Gastrocnemius medialis (tissue), 4 donors: ENCODE measurements around the gene PPAN. TPM values are rescaled to one million over a fixed set of nuclear protein-coding genes. Genes with fewer than 3 reads are reported as not detected.

Experiments used
- ATAC-seq, 2 donors: fragments of 150-250 bp; one replicate each; pipeline ENCODE4 v1.9.1; 2016
- DNase-seq, 2 donors: peaks; one replicate each; pipeline ENCODE4 v3.0.0-alpha.2; 2019
- H3K27ac ChIP-seq, 4 donors: fragments of 200-600 bp; sonication (generic); 1 replicate in 1 of 4; 2 replicates in 3 of 4; pipeline ENCODE4 v1.5.1; 2016 to 2018; ENCODE audit warnings: mild to moderate bottlenecking in 2 of 4, moderate library complexity in 1 of 4
- H3K27me3 ChIP-seq, 3 donors: fragments of 200-600 bp; sonication (generic) in 2 of 3; 1 replicate in 1 of 3; 2 replicates in 2 of 3; pipeline versions ENCODE4 v1.5.1 to v1.6.0; 2016 to 2019; ENCODE audit warnings: mild to moderate bottlenecking in 1 of 3, moderate library complexity in 1 of 3
- H3K36me3 ChIP-seq, 2 donors: fragments of 200-600 bp; sonication (generic) in 1 of 2; one replicate each; pipeline ENCODE4 v1.5.1; 2017 to 2018
- H3K4me1 ChIP-seq, 2 donors: fragments of 200-600 bp; sonication (generic) in 1 of 2; one replicate each; pipeline ENCODE4 v1.5.1; 2016 to 2017; ENCODE audit warnings: mild to moderate bottlenecking in 2 of 2
- H3K4me3 ChIP-seq, 4 donors: fragments of 200-600 bp; sonication (generic) in 3 of 4; 1 replicate in 1 of 4; 2 replicates in 3 of 4; pipeline ENCODE4 v1.5.1; 2016 to 2019; ENCODE audit warnings: mild to moderate bottlenecking in 2 of 4
- H3K9me3 ChIP-seq, 3 donors: fragments of 200-600 bp; sonication (generic) in 2 of 3; 1 replicate in 1 of 3; 2 replicates in 2 of 3; pipeline ENCODE4 v1.5.1; 2016 to 2019
- CTCF ChIP-seq, 5 experiments: fragments of 450-650 bp in 3 of 5; fragments of 200-600 bp in 2 of 5; sonication (generic) in 2 of 5; IDR thresholded peaks in 4 of 5; conservative IDR thresholded peaks in 1 of 5; 1 replicate in 4 of 5; 2 replicates in 1 of 5; pipeline ENCODE4 v1.5.1; 2016 to 2019; ENCODE audit warnings: antibody characterized with exemption in 5 of 5, mild to moderate bottlenecking in 3 of 5, moderate library complexity in 3 of 5
- POLR2A ChIP-seq, 2 donors: fragments of 450-650 bp; IDR thresholded peaks; one replicate each; pipeline ENCODE4 v1.6.1; 2017; ENCODE audit warnings: antibody characterized with exemption in 2 of 2, mild to moderate bottlenecking in 2 of 2, moderate library complexity in 2 of 2
- in situ Hi-C, 4 donors: fragments of 200-750 bp; cut with MboI; loops; one replicate each; pipeline versions ENCODE4 v1.15.0 to v1.8.0; 2017; ENCODE audit warnings: low sequenced_read_pairs in 4 of 4
- intact Hi-C: fragments of 100-400 bp; cut with DNase I; formaldehyde crosslinking; loops from one replicate; pipeline ENCODE4 v1.15.1; 2023; ENCODE audit warnings: low total_unique reads
- total RNA-seq, 4 donors: library from RNA; depleted of rRNA; stranded (reverse); fragments of >200 nt; gene quantifications; one replicate each; pipeline versions ENCODE4 v1.1.0 to v1.2.3, GENCODE V29; 2016

PPAN gene
- total RNA-seq, 4 donors from 2014 or later: 30.5 to 42.3 (median 36.7) TPM

DNA sequence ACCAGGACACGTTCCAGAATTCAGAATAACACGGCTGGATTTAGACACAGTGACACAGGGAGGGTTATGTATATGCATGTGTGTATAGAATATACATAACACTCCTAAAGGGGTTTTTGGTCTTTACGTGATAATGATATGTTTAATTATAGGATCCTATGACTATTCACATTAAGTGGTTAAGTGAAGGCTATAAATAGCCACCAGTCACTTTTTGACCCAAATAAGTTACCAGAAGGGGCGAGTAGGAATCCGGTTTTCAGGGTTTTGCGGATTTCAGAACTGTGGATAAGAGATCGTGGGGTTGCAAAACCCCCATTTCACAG, 10.6 kb upstream of the PPAN start:
- in situ Hi-C loops (no loop called here), intact Hi-C loops (no loop called here)
- DNase-seq (no peak), ATAC-seq (no peak)
- peak overlapping the region; percentile 25 to 59 (median 32) for H3K4me3 ChIP-seq
- H3K27ac ChIP-seq: peak overlapping the region; percentile 58 to 70 (median 66)
- peaks cover 0 to 13% (median 9%) of the 10 kb centered on the region in 3 donors for H3K27me3 ChIP-seq
- peaks cover 5 to 6% of the 10 kb centered on the region in 2 donors for H3K4me1 ChIP-seq
- no peaks in the 10 kb centered on the region for H3K9me3 ChIP-seq
- TF ChIP-seq CTCF (IDR thresholded peaks at IDR 0.05 in 4 of 5, conservative IDR thresholded peaks at IDR 0.05 in 1 of 5) (no peak), POLR2A (IDR thresholded peaks at IDR 0.05) (no peak)
- no peaks in the 10 kb centered on the region for H3K36me3 ChIP-seq

DNA sequence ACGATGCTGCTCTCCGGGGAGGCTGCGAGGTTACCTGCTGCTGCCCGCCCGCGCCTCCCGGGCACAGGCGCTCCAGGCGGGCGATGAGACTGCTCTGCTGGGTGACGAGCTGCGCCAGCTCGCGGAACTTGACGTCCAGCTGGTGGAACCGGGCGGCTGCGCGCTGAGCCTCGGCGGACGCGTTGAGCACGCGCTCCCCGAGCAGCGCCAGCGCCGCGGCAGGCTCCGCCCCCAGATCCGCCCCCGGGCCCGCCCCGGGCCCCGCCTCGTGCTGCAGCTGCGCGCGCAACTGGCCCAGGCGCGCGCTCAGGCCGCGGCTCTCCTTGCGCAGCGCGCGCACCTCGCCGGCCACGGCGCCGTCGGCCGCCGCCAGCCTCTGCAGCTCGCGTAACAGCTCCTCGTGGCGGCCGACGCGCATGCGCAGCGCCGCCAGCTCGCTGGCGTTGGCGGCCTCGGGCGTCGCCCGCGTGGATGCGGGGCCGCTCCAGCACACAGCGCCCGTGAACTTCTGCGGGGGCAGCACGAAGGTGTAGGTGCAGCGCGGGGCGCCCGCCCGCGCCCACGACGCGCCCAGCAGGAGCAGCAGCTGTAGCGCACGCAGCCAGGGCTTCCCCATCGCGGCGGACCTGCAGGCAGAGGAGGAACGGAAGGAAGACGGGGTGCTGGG, 10.1 kb upstream of the PPAN start:
- Histone ChIP-seq H3K4me1 (peaks cover 5 to 6% of the 10 kb centered on the region in 2 donors), H3K36me3 (no peaks in the 10 kb centered on the region), H3K9me3 (no peaks in the 10 kb centered on the region), H3K27me3 (peaks cover 0 to 13% (median 9%) of the 10 kb centered on the region in 3 donors), H3K27ac (peak overlapping the region; percentile 58 to 70 (median 66)), H3K4me3 (peak overlapping the region; percentile 31 to 63 (median 52))
- in situ Hi-C loops: no loop called here
- peak; percentile 89 to 93 for ATAC-seq
- TF ChIP-seq POLR2A (IDR thresholded peaks at IDR 0.05): peak in 1 of 2 donors; percentile 10
- TF ChIP-seq CTCF (IDR thresholded peaks at IDR 0.05 in 4 of 5, conservative IDR thresholded peaks at IDR 0.05 in 1 of 5): peak in 1 of 5 experiments; percentile 22
- DNase-seq: peak; percentile 41 to 68
- intact Hi-C loops: no loop called here

GRCh38 chr19:10096615-10096963, 9.6 kb upstream of the PPAN start:
- in situ Hi-C loops (no loop called here), intact Hi-C loops (no loop called here)
- TF ChIP-seq CTCF (IDR thresholded peaks at IDR 0.05 in 4 of 5, conservative IDR thresholded peaks at IDR 0.05 in 1 of 5): no peak
- TF ChIP-seq POLR2A (IDR thresholded peaks at IDR 0.05): no peak
- H3K4me1 ChIP-seq: peaks cover 5 to 6% of the 10 kb centered on the region in 2 donors
- no peak for DNase-seq
- H3K4me3 ChIP-seq: peak overlapping the region; percentile 31 to 63 (median 52)
- ATAC-seq: no peak
- no peaks in the 10 kb centered on the region for H3K9me3 ChIP-seq
- peaks cover 0 to 13% (median 9%) of the 10 kb centered on the region in 3 donors for H3K27me3 ChIP-seq
- H3K36me3 ChIP-seq: no peaks in the 10 kb centered on the region
- peak overlapping the region in 2 of 4 donors; percentile 31 to 50 for H3K27ac ChIP-seq

DNA sequence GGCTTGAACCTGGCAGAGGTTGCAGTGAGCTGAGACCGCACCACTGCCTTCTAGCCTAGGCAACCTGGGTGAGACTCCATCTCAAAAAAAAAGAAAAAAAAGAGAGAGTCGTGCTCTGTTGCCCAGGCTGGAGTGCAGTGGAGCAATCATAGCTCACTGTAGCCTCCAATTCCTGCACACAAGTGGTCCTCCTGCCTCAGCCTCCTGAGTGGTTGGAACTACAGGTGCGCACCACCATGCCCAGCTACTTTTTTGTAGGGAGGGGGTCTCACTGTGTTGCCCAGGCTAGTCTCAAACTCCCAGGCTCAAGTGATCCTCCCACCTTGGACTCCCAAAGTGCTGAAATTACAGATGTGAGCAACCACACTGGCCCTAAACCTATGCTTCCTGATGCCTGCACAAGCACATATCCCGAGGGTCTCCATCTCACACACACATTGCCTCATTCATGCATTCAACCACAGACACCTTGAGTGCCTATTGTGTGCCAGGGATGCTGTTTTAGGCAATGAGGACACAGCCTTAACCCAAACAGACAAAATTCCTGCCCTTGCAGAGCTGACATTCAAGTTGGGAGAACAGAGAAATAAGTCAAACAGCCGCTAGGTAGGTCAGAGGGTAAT, 5.9 kb upstream of the PPAN start:
- no peak for TF ChIP-seq POLR2A (IDR thresholded peaks at IDR 0.05)
- no peak for TF ChIP-seq CTCF (IDR thresholded peaks at IDR 0.05 in 4 of 5, conservative IDR thresholded peaks at IDR 0.05 in 1 of 5)

More for the DNA sequence above, 5.9 kb upstream of the PPAN start:
- H3K4me1 ChIP-seq: peaks cover 5 to 6% of the 10 kb centered on the region in 2 donors
- no peaks in the 10 kb centered on the region for H3K9me3 ChIP-seq
- H3K27ac ChIP-seq: no peak overlapping the region
- ATAC-seq (no peak), DNase-seq (no peak)
- in situ Hi-C loops (loop anchor here in 1 of 4 donors (10.0 kb wide), 1 partner anchor 295 kb away; no protein-coding TSS in a partner anchor), intact Hi-C loops (no loop called here)
- H3K4me3 ChIP-seq: no peak overlapping the region
- H3K27me3 ChIP-seq: peaks cover 0 to 6% (median under 1%) of the 10 kb centered on the region in 3 donors
- H3K36me3 ChIP-seq: no peaks in the 10 kb centered on the region
